Measurements from ENCODE around the gene ITGB8.

ITGB8 gene

GRCh38 chr7:20307901-20308300 is 22.8 kb upstream of the ITGB8 start:
- peak; percentile 27 for DNase-seq (ENCODE audit: low spot score)

DNA sequence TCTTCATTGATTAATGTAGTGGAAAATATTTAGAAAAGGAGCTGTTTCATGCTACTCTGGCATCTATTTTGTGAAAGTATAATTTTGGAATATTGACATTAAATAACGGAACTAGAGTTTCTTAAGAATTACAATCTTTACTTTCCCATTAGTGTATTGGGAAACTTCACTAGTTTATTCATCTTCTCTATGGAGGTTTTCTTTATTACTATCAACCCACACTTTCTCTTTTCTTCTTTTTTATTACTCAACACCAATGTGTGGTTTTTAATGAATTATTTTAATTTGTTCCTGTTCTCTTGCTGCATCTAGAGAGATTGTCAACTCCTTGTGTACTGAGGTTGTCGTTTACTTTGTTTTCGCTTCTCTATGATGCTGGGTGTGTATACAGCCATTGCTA is 20.4 kb upstream of the ITGB8 start:
- no peak for DNase-seq (ENCODE audit: low spot score)

- no peak for DNase-seq (ENCODE audit: low spot score)
Observed at GRCh38 chr7:20310963-20311742, 19.5 kb upstream of the ITGB8 start.

DNA sequence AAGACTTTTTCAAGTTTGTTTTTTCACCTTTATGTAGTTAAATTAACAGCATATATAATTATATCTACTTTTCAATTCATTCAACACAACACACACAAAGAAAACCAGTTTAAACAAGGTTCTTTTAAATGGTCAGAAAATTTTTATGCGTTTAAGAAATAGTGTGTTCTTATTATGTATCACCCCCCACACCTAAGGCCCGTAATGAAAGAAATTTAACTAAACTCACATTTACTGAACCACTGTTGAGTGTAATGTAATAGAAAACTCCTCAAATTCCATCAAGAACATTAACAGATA is 19.0 kb upstream of the ITGB8 start:
- no peak for DNase-seq (ENCODE audit: low spot score)

GRCh38 chr7:20312562-20312961 is 18.1 kb upstream of the ITGB8 start:
- DNase-seq (ENCODE audit: low spot score): no peak

DNA sequence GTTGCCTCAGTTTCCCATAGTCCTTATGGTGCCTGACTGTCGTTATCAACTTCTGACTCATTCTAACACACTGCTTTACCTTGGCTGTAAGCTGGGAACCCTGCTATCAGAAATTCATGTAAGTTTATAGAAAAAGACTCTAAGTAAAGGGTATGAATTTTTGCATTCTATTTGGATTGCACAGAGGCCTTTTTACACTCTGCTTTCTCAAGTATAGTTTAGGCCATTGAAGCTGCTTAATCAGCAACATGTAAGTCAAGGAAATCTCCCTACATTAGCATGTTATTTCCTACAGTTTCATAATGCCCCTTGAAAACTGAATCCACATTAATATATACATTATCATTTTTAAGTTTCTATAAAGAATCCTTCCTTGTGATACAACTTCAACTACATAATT is 17.1 kb upstream of the ITGB8 start:
- DNase-seq (ENCODE audit: low spot score): no peak

- DNase-seq (ENCODE audit: low spot score): no peak
Observed at GRCh38 chr7:20314198-20314597, 16.5 kb upstream of the ITGB8 start.

DNA sequence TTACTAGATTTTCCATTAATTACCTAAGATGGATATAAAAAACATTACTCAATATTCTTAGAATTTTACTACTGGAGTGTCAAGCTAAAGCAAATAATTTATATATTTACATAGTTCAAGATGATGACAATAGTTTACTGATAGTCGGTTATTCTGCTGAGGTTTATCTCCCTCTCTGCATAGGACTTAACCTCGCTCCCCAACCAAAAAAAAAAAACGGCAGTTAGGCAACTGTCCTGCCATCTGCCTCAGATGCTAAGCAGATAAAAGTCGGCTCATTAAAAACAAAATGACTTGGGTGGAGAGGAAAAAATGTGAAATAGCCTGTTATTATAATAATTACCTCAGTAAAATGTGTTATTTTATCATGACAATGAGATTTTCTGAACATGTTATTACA is 14.0 kb upstream of the ITGB8 start:
- no peak for DNase-seq (ENCODE audit: low spot score)

DNA sequence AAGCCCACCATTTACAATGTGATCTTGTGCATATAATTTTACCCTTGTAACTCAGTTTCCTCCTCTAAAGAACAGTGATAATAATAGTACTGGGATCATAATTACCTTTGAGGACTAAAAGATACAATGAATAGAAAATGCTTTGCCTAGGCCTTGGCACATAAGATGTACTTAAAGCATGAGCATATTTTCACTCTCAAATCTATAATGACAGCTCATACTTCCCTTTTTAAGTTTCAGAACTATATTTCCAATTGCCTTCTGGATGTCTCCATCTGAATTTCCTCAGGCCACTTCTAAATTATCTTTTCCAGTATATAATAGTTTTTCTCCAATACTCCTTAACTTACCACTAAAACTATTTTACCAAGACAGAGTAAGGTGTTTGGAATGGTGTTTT is 13.3 kb upstream of the ITGB8 start:
- DNase-seq (ENCODE audit: low spot score): no peak

DNA sequence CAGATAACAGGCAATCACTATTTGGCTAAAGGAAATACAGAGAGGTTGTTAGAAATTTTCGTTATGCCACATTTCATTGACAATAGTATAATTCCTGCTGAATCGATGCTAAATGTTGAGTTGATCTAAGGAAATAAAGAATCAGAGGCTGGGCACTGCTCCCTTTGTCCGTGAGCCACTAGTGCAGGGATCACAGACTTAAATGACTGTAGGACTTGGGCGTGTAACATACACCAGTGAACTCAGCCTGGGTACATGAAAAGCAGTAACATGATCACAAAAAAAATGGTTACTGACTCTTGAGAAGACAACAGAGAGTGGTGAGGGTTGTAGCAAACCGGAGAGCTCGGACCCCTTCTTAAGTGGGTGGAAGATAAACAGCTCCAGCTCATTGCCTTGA is 11.8 kb upstream of the ITGB8 start:
- DNase-seq (ENCODE audit: low spot score): no peak

GRCh38 chr7:20320322-20320721 is 10.4 kb upstream of the ITGB8 start:
- no peak for DNase-seq (ENCODE audit: low spot score)

DNA sequence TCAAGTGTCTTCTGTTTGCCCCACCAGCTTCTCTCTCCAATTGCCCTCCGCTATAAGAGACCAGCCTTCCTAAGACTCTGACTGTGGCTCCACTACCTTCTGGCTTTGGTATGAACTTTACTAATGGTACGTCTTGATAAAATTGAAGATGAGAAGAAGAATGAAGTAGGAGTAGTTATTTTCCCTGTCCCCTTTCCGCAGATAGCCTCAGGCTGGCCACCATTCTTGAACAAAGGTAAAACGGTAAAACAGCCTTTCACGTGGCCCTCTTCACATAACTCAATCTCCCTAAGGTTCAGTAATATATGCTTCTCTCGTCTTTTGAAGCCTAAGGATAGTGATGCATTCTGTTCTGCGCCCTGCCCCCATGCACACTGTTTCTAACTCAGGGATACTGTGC is 9.9 kb upstream of the ITGB8 start:
- DNase-seq (ENCODE audit: low spot score): no peak

- DNase-seq (ENCODE audit: low spot score): no peak
Observed at GRCh38 chr7:20323595-20323994, 7.1 kb upstream of the ITGB8 start.

- no peak for DNase-seq (ENCODE audit: low spot score)
Observed at GRCh38 chr7:20326342-20326741, 4.4 kb upstream of the ITGB8 start.

DNA sequence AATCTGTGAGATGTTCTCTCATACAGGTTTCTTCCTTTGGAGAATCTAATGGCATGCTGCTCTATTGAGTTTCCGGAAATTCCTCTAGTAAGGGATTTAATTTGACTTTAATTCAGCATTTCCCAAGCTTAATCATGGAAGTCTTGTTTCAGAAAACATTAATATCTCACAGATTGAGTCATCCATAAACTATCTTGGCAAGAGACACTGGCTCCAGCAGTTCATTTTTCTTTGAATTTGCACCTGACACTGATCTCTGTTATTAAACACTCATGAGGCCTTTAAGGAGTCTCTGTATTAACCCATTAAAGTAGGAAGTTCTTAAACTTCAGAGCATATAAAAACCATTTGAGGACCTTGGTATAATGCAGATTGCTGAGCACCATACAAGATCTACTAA is 3.6 kb upstream of the ITGB8 start:
- no peak for DNase-seq (ENCODE audit: low spot score)

- no peak for DNase-seq (ENCODE audit: low spot score)
Observed at GRCh38 chr7:20328027-20328426, 2.7 kb upstream of the ITGB8 start.

- no peak for DNase-seq (ENCODE audit: low spot score)
Observed at GRCh38 chr7:20328692-20329091, 2.0 kb upstream of the ITGB8 start.

DNA sequence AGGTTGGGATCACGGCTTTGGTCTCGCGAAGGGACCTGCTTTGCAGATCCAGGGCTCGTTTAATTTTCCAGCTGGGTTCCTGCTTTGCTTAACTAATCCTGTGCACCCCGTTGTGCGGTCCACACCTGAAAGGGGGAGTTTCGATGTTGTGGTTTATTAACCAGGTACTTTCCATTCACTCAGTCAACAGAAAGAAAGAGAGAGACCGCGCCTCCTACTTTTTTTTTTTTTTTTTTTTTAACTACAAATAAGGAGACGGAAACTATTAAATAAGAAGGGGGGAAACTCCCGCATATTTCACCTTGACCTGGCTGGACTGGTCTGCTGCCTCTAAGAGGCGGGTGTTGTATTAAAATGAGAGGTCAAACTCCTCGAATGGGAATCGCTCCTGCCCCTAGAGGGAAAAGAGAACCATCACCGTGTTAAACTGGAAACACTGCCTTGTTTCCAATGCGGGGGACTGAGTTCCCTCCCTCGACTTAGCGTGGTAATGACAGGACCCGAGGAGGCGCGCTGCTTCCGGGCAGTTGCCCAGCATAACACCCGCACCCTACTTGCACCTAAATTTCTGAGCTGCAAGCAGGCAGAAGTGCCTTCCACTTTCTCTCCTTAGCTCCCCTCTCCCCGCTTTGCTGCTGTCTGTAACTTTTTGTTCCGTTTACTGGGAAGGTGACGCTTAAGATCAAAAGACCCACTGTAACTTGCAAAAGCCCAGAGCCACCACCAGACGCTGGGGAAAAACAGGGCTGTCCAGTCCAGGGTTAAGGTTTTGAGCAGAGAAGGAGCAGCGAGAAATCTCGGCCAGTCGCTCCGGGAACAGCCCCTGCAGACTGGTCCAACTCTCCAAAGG is 1.1 kb upstream of the ITGB8 start:
- DNase-seq (ENCODE audit: low spot score): peak; percentile 69

DNA sequence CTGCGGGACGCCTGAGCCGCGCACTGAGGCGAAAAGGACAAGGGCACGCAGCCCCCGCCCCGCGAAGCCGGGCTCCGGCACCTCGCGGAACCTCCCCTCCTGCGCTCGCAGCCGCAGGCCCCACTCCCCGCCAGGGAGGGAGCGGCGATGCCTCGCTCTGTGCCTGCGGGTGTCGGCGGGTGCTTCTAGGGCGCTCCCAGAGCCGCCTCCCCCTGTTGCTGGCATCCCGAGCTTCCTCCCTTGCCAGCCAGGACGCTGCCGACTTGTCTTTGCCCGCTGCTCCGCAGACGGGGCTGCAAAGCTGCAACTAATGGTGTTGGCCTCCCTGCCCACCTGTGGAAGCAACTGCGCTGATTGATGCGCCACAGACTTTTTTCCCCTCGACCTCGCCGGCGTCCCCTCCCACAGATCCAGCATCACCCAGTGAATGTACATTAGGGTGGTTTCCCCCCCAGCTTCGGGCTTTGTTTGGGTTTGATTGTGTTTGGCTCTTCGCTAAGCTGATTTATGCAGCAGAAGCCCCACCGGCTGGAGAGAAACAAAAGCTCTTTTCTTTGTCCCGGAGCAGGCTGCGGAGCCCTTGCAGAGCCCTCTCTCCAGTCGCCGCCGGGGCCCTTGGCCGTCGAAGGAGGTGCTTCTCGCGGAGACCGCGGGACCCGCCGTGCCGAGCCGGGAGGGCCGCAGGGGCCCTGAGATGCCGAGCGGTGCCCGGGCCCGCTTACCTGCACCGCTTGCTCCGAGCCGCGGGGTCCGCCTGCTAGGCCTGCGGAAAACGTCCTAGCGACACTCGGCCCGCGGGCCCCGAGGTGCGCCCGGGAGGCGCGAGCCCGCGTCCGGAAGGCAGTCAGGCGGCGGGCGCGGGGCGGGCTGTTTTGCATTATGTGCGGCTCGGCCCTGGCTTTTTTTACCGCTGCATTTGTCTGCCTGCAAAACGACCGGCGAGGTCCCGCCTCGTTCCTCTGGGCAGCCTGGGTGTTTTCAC is 519 bp downstream of the ITGB8 start:
- peak; percentile 49 for DNase-seq (ENCODE audit: low spot score)

- DNase-seq (ENCODE audit: low spot score): no peak
Observed at GRCh38 chr7:20331910-20332813, 1.5 kb downstream of the ITGB8 start.

DNA sequence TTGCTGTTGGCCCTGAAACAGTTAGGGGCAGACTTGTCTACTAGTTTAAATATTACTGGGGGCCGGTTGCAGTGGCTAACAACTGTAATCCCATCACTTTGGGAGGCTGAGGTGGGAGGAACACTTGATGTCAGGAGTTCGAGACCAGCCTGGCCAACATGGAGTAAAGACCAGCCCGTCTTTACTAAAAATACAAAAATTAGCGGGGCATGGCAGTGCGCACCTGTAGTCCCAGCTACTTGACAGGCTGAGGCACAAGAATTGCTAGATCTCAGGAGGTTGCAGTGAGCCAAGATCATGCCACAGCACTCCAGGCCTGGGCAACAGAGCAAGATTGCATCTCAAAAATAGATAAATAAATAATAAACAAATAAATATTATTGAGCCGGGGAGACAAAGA is 7.6 kb downstream of the ITGB8 start:
- DNase-seq (ENCODE audit: low spot score): no peak
